SK-N-SH treated with all-trans-retinoic acid at 6 μM for 48 hours (cell line): ENCODE measurements around the gene PDCD1.

Experiments
- ATAC-seq: fragments of 200-7000 bp; cut with Tn5 transposase; 3 replicates; pipeline ENCODE4 v1.9.1; 2020; ENCODE audit warnings: mild to moderate bottlenecking, moderate library complexity
- ARNTL ChIP-seq: fragments of 450-650 bp; formaldehyde crosslinking; IDR thresholded peaks from 2 replicates; pipeline ENCODE4 v1.5.0; 2020; ENCODE audit warnings: low read depth, mild to moderate bottlenecking, moderate library complexity, borderline replicate concordance
- BACH2 ChIP-seq: fragments of 250-450 bp; sonication (Bioruptor Pico); IDR thresholded peaks from 2 replicates; pipeline ENCODE4 v1.9.0; 2021; ENCODE audit warnings: mild to moderate bottlenecking, borderline replicate concordance
- CSDC2 ChIP-seq: fragments of 250-450 bp; sonication (Bioruptor Pico); IDR thresholded peaks from 2 replicates; pipeline ENCODE4 v1.5.0; 2020; ENCODE audit warnings: mild to moderate bottlenecking, moderate library complexity
- ESRRG ChIP-seq: fragments of 250-450 bp; sonication (Bioruptor Pico); IDR thresholded peaks from 2 replicates; pipeline ENCODE4 v1.6.1; 2021; ENCODE audit warnings: mild to moderate bottlenecking
- ISL1 ChIP-seq: fragments of 250-450 bp; sonication (Bioruptor Pico); IDR thresholded peaks from 2 replicates; pipeline ENCODE4 v2.1.2; 2022; ENCODE audit warnings: mild to moderate bottlenecking, moderate library complexity
- POU6F1 ChIP-seq: fragments of 250-450 bp; sonication (Bioruptor Pico); IDR thresholded peaks from 2 replicates; pipeline ENCODE4 v1.8.0; 2021; ENCODE audit warnings: low read depth, mild to moderate bottlenecking, moderate library complexity, borderline replicate concordance
- PPARA ChIP-seq: fragments of 250-450 bp; sonication (Bioruptor Pico); IDR thresholded peaks from 2 replicates; pipeline ENCODE4 v1.5.0; 2020; ENCODE audit warnings: mild to moderate bottlenecking, borderline replicate concordance
- SNAI2 ChIP-seq: fragments of 250-450 bp; sonication (Bioruptor Pico); IDR thresholded peaks from 2 replicates; pipeline ENCODE4 v1.5.0; 2020; ENCODE audit warnings: mild to moderate bottlenecking, moderate library complexity
- TCF4 ChIP-seq: fragments of 250-450 bp; sonication (Bioruptor Pico); IDR thresholded peaks from 2 replicates; pipeline ENCODE4 v1.8.0; 2021; ENCODE audit warnings: mild to moderate bottlenecking, moderate library complexity, borderline replicate concordance
- TOX ChIP-seq: fragments of 250-450 bp; sonication (Bioruptor Pico); IDR thresholded peaks from 2 replicates; pipeline ENCODE4 v1.8.0; 2021; ENCODE audit warnings: mild to moderate bottlenecking, moderate library complexity, borderline replicate concordance
- ZC3H10 ChIP-seq: fragments of 250-450 bp; sonication (Bioruptor Pico); IDR thresholded peaks from 2 replicates; pipeline ENCODE4 v1.5.1; 2021; ENCODE audit warnings: mild to moderate bottlenecking, moderate library complexity
- ZFP3 ChIP-seq: fragments of 250-450 bp; sonication (Bioruptor Pico); IDR thresholded peaks from 2 replicates; pipeline ENCODE4 v1.5.0; 2020; ENCODE audit warnings: mild to moderate bottlenecking, moderate library complexity
- ZFP30 ChIP-seq: fragments of 450-650 bp; formaldehyde crosslinking; IDR thresholded peaks from 2 replicates; pipeline ENCODE4 v1.5.0; 2022; ENCODE audit warnings: mild to moderate bottlenecking, moderate library complexity
- ZNF565 ChIP-seq: fragments of 450-650 bp; formaldehyde crosslinking; conservative IDR thresholded peaks from 2 replicates; pipeline ENCODE4 v1.5.0; 2020; ENCODE audit warnings: low read depth, mild to moderate bottlenecking, moderate library complexity
- ZNF70 ChIP-seq: fragments of 450-650 bp; formaldehyde crosslinking; IDR thresholded peaks from 2 replicates; pipeline ENCODE4 v1.5.0; 2020; ENCODE audit warnings: mild to moderate bottlenecking, moderate library complexity
- ZNF8 ChIP-seq: fragments of 450-650 bp; formaldehyde crosslinking; IDR thresholded peaks from 2 replicates; pipeline ENCODE4 v1.5.0; 2020; ENCODE audit warnings: mild to moderate bottlenecking, moderate library complexity
- TF ChIP-seq, protein P1 (sequence below): fragments of 250-450 bp; sonication (Bioruptor Pico); IDR thresholded peaks from 2 replicates; pipeline ENCODE4 v1.5.1; 2021; ENCODE audit warnings: mild to moderate bottlenecking, moderate library complexity
- TF ChIP-seq, protein P2 (sequence below): fragments of 250-450 bp; sonication (Bioruptor Pico); IDR thresholded peaks from 2 replicates; pipeline ENCODE4 v1.5.0; 2020; ENCODE audit warnings: mild to moderate bottlenecking, moderate library complexity
- TF ChIP-seq, protein P3 (sequence below): fragments of 250-450 bp; sonication (Bioruptor Pico); IDR thresholded peaks from 2 replicates; pipeline ENCODE4 v1.5.1; 2020; ENCODE audit warnings: low read depth, mild to moderate bottlenecking, moderate library complexity
- TF ChIP-seq, protein P4 (sequence below): fragments of 250-450 bp; sonication (Bioruptor Pico); IDR thresholded peaks from 2 replicates; pipeline ENCODE4 v1.8.0; 2020; ENCODE audit warnings: mild to moderate bottlenecking, moderate library complexity, borderline replicate concordance

Gene PDCD1

DNA sequence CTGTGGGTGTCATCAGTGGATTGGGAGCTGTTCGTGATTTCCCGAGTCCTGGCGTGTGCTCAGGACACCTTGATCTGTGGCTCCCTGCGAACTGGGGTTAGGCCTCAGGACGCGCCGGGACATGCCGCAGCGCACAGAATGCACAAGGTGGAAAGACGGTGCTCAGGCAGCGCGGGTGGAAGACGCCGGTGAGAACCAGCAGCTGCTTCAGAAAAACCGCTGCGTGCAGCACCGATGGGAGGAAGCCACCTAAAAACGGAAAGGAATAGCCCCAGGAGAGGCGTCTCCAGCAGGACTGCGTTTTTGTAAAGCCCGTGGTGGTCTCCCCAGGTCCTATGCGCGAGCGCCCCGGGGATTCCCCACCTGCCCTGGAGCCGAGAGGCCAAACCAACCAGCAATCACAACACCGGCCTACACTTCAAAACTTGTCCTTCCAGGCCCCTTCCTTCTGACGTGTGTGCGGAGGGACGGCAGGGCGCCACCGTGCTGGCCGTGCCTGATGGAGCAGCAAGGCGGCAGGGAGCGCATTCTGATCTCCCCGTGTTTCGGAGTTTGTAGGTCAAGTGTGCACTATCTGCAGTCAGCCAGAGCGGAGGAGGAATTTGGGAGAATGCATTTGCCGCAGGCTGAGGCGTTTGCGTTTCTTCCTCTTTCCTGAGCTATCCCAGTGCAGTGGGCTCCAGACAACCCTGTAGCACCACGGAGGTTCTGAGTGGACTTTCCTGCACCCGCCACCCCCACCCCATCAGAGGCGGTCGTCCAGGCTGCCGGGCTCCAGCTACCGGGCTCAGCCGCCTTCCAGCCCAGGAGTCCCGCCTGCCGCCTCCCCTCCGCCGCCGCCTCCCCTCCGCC lies 43.0 kb upstream of the PDCD1 start:
- ATAC-seq: no peak
- no peak for TF ChIP-seq TOX (CRISPR knock-in tag)
- TF ChIP-seq, protein P1, sequence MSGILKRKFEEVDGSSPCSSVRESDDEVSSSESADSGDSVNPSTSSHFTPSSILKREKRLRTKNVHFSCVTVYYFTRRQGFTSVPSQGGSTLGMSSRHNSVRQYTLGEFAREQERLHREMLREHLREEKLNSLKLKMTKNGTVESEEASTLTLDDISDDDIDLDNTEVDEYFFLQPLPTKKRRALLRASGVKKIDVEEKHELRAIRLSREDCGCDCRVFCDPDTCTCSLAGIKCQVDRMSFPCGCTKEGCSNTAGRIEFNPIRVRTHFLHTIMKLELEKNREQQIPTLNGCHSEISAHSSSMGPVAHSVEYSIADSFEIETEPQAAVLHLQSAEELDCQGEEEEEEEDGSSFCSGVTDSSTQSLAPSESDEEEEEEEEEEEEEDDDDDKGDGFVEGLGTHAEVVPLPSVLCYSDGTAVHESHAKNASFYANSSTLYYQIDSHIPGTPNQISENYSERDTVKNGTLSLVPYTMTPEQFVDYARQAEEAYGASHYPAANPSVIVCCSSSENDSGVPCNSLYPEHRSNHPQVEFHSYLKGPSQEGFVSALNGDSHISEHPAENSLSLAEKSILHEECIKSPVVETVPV (CRISPR knock-in tag): no peak
- TF ChIP-seq CSDC2 (CRISPR knock-in tag): no peak
- TF ChIP-seq TCF4 (CRISPR knock-in tag): no peak
- TF ChIP-seq, all 23 proteins: peak for 0

- ATAC-seq: no peak
- TF ChIP-seq, protein P2, sequence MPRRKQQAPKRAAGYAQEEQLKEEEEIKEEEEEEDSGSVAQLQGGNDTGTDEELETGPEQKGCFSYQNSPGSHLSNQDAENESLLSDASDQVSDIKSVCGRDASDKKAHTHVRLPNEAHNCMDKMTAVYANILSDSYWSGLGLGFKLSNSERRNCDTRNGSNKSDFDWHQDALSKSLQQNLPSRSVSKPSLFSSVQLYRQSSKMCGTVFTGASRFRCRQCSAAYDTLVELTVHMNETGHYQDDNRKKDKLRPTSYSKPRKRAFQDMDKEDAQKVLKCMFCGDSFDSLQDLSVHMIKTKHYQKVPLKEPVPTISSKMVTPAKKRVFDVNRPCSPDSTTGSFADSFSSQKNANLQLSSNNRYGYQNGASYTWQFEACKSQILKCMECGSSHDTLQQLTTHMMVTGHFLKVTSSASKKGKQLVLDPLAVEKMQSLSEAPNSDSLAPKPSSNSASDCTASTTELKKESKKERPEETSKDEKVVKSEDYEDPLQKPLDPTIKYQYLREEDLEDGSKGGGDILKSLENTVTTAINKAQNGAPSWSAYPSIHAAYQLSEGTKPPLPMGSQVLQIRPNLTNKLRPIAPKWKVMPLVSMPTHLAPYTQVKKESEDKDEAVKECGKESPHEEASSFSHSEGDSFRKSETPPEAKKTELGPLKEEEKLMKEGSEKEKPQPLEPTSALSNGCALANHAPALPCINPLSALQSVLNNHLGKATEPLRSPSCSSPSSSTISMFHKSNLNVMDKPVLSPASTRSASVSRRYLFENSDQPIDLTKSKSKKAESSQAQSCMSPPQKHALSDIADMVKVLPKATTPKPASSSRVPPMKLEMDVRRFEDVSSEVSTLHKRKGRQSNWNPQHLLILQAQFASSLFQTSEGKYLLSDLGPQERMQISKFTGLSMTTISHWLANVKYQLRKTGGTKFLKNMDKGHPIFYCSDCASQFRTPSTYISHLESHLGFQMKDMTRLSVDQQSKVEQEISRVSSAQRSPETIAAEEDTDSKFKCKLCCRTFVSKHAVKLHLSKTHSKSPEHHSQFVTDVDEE (CRISPR knock-in tag): no peak
- TF ChIP-seq, protein P3, sequence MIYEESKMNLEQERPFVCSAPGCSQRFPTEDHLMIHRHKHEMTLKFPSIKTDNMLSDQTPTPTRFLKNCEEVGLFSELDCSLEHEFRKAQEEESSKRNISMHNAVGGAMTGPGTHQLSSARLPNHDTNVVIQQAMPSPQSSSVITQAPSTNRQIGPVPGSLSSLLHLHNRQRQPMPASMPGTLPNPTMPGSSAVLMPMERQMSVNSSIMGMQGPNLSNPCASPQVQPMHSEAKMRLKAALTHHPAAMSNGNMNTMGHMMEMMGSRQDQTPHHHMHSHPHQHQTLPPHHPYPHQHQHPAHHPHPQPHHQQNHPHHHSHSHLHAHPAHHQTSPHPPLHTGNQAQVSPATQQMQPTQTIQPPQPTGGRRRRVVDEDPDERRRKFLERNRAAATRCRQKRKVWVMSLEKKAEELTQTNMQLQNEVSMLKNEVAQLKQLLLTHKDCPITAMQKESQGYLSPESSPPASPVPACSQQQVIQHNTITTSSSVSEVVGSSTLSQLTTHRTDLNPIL (CRISPR knock-in tag): no peak
- no peak for TF ChIP-seq TOX (CRISPR knock-in tag)
- no peak for TF ChIP-seq ZNF70
- no peak for TF ChIP-seq ZFP30 (CRISPR knock-in tag)
- no peak for TF ChIP-seq ARNTL (CRISPR knock-in tag)
- no peak for TF ChIP-seq ZFP3 (CRISPR knock-in tag)
- no peak for TF ChIP-seq ZC3H10 (CRISPR knock-in tag)
- TF ChIP-seq, protein P1 (CRISPR knock-in tag): no peak
- TF ChIP-seq ZNF565 (CRISPR knock-in tag): no peak
- TF ChIP-seq SNAI2 (CRISPR knock-in tag): no peak
- TF ChIP-seq TCF4 (CRISPR knock-in tag): no peak
- TF ChIP-seq CSDC2 (CRISPR knock-in tag): no peak
- TF ChIP-seq, protein P4, sequence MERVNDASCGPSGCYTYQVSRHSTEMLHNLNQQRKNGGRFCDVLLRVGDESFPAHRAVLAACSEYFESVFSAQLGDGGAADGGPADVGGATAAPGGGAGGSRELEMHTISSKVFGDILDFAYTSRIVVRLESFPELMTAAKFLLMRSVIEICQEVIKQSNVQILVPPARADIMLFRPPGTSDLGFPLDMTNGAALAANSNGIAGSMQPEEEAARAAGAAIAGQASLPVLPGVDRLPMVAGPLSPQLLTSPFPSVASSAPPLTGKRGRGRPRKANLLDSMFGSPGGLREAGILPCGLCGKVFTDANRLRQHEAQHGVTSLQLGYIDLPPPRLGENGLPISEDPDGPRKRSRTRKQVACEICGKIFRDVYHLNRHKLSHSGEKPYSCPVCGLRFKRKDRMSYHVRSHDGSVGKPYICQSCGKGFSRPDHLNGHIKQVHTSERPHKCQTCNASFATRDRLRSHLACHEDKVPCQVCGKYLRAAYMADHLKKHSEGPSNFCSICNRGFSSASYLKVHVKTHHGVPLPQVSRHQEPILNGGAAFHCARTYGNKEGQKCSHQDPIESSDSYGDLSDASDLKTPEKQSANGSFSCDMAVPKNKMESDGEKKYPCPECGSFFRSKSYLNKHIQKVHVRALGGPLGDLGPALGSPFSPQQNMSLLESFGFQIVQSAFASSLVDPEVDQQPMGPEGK (CRISPR knock-in tag): no peak
- no peak for TF ChIP-seq BACH2 (CRISPR knock-in tag)
- TF ChIP-seq PPARA (CRISPR knock-in tag): no peak
- TF ChIP-seq, all 23 proteins: peak for 0
Measured at GRCh38 chr2:241901018-241901380, 42.3 kb upstream of the PDCD1 start.

DNA sequence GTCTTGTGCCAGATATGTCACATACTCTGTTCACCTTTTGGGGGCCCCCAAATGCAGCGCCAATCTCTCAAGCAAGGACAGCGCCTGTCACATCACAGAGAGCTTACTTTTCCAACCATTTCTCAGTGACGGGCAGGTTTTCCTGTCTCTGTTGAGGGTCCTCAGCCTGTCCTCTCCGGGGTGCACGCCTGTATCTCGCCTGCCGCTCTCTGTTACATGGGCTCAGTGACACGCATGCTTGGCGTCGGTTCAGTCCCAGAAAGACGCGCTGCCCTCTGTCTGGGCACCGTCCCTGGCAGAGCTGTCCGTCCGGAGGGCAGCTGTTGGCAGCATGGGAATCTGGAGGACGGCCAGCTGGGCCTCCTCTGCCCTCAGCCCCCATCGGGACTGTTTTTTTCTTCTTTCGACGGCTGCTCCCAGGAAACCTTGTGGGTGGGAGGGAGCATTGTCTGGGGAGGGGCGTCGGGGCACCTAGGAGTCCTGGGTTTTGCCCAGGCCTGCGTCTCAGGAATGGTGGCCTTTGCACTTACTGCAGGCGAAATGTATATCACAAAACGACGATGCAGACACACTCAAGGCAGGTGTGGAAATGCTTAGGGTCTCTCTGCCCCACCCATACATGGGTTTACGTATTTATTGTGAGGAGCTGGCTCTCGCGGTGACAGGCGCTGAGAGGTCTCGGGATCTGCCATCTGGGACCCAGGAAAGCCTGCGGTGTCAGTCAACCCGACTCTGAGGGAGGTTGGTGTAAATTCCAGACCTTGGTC lies 41.7 kb upstream of the PDCD1 start:
- no peak for ATAC-seq
- TF ChIP-seq POU6F1 (CRISPR knock-in tag) (no peak), ZFP30 (CRISPR knock-in tag) (no peak), ZFP3 (CRISPR knock-in tag) (no peak), ISL1 (no peak), ESRRG (CRISPR knock-in tag) (no peak), CSDC2 (CRISPR knock-in tag) (no peak), TOX (CRISPR knock-in tag) (no peak), ZNF8 (CRISPR knock-in tag) (no peak), ZC3H10 (CRISPR knock-in tag) (no peak), BACH2 (CRISPR knock-in tag) (no peak)
- TF ChIP-seq, protein P4 (CRISPR knock-in tag): no peak
- TF ChIP-seq, protein P1 (CRISPR knock-in tag): no peak
